ENCODE data around the gene PRADC1. TPM values are rescaled to one million over a fixed set of nuclear protein-coding genes. Genes with fewer than 3 reads are reported as not detected.
"Not testable (repeated sequence)": the region's sequence is repeated elsewhere in the genome, so short reads cannot be mapped to it uniquely, and the experiment has no call there.

Gene PRADC1
- total RNA-seq, 1 donor from 2014 or later, result 10.2 TPM

GRCh38 chr2:73208258-73208657 is 24.8 kb downstream of the PRADC1 start:
- intact Hi-C loops (cut with micrococcal nuclease), result no loop called here

GRCh38 chr2:73205611-73206010 is 27.4 kb downstream of the PRADC1 start:
- intact Hi-C loops (cut with micrococcal nuclease), result no loop called here

- intact Hi-C loops (cut with micrococcal nuclease), result no loop called here
Observed at GRCh38 chr2:73203055-73203681, 29.9 kb downstream of the PRADC1 start.

- intact Hi-C loops (cut with micrococcal nuclease), result no loop called here
Observed at GRCh38 chr2:73202156-73203054, 30.6 kb downstream of the PRADC1 start, which contains the start of gene NOTO. NOTO (plus strand) TSS chr2:73202574; CDS start chr2:73202667, 93 bp downstream.

GRCh38 chr2:73200281-73200680 is 32.8 kb downstream of the PRADC1 start:
- intact Hi-C loops (cut with micrococcal nuclease), result not testable (repeated sequence)

- intact Hi-C loops (cut with micrococcal nuclease), result no loop called here
Observed at GRCh38 chr2:73197579-73197978, 35.5 kb downstream of the PRADC1 start.

- intact Hi-C loops (cut with micrococcal nuclease), result no loop called here
Observed at GRCh38 chr2:73187549-73187948, 45.5 kb downstream of the PRADC1 start.

GRCh38 chr2:73185965-73186364 is 47.1 kb downstream of the PRADC1 start:
- intact Hi-C loops (cut with micrococcal nuclease), result no loop called here

Other genes starting within 250 kb of the PRADC1 start
- gene SFXN5, start 161.5 kb downstream of the PRADC1 start, total RNA-seq, result 9.7 and 10.3 TPM in 2 replicates
- 16.6 and 16.7 TPM in 2 replicates for gene RAB11FIP5, start 120.3 kb downstream of the PRADC1 start, total RNA-seq
- not detected in 2 replicates for gene NOTO, start 30.7 kb downstream of the PRADC1 start, total RNA-seq
- 24.0 and 28.3 TPM in 2 replicates for gene SMYD5, start 19.0 kb downstream of the PRADC1 start, total RNA-seq
- 321 and 330 TPM in 2 replicates for gene CCT7, start 1.1 kb upstream of the PRADC1 start, total RNA-seq
- 16.6 and 17.5 TPM in 2 replicates for gene FBXO41, start 51.2 kb upstream of the PRADC1 start, total RNA-seq
- 0.27 and 0.56 TPM in 2 replicates for gene EGR4, start 60.3 kb upstream of the PRADC1 start, total RNA-seq
- gene ALMS1, start 152.6 kb upstream of the PRADC1 start, total RNA-seq, result 16.1 and 16.9 TPM in 2 replicates